Inflammatory macrophage (primary cell): Measurements from ENCODE around the gene ABCA2.

Source experiments
- DNase-seq, 2 donors: peaks; one replicate each; pipeline ENCODE4 v3.0.0-alpha.2; 2020 to 2022

Gene ABCA2

DNA sequence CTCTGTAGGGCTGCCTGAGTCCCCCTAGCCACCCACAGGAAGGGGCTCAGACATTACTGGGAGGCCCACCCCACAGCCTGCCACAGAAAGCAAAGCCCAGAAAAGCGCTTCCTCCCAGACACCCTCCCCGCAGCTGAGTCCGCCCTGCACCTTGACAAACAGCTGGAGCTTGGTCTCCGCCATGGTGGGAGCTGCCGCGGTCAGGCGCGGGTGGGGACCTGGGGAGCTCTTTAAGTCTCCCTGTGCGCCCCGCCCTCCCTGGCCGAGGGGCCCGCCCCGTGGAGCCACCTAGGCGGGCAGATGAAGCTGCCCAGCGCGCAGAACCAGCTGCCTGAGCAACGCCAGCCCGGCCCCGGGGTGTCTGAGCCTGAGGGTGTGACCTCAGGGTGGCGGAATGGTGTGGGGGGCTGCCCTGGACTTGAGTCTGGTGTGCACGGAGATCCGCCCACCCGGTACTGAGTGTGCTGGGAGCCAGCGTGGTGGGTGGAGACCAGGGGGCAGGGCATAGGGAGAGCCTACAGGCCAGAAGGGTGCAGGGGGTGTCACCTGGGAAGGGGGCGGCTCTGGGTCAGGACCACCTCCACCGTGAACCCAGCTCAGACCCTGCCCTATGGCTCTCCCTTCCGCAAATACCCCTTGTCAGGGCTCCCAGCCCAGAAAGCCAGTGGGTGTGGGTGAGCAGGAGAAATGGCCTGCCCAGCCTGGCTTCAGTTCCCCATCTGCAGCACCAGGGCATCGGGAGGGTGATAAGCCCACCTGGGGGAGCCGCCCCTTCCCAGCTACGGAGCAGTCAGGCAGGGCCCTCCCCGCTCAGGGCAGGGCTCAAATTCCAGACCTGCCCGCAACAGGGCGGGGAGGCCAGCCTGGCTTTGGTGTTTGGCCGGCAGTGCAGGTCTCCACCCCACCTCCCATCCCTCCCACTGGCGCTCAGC is 31.4 kb downstream of the ABCA2 start, which contains the start of gene CLIC3:
TSS of gene CLIC3 (minus strand) at position 208 of the 932 bp plus-strand sequence. CDS start at position 183, 25 bp downstream.
- peak; percentile 11 to 51 for DNase-seq

DNA sequence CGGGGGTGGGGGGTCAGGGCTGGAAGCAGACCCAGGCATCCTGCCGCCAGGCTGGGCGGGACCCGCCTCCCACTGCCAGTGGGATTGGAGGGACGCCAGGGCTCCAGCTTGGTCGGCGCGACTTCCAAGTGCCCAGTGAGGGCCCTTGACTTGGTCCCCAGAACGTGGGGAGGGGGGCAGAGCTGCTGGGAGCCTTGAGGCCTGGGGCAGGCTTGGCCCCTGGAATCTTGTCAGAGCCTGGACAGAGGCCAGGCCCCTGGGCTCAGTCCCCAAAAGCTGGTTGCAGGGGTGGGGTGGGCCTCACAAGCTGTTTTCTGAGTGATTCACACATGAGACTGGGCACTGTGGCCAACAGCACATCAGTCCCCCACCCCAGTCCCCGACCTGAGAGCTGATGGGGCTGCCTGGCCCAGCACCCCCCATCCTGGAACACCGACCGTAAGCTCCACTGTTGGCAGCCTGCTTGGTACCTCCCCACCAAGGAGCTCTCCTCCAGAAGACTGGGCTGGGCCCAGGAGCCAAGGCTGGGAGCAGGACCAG is 32.2 kb downstream of the ABCA2 start:
- DNase-seq, result no peak

GRCh38 chr9:136995362-136995761 is 32.7 kb downstream of the ABCA2 start:
- no peak for DNase-seq

DNA sequence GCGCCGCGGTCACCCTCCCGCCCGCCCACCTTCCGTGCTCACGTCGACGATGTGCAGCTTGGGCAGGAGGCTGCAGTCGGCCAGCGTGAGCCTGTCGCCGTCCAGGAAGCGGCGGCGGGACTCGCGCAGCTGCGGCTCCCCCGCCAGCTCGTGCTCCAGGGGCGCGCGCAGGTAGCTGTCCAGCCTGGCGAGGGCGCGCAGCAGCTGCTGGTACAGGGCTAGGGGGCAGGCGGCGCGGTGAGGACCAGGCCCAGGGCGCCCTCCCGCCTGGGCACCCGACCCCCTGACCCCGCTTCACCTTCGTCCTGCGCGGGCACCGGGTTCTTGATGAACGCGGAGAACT is 33.2 kb downstream of the ABCA2 start:
- DNase-seq, result no peak

GRCh38 chr9:136994180-136994887 is 33.7 kb downstream of the ABCA2 start:
- no peak for DNase-seq

DNA sequence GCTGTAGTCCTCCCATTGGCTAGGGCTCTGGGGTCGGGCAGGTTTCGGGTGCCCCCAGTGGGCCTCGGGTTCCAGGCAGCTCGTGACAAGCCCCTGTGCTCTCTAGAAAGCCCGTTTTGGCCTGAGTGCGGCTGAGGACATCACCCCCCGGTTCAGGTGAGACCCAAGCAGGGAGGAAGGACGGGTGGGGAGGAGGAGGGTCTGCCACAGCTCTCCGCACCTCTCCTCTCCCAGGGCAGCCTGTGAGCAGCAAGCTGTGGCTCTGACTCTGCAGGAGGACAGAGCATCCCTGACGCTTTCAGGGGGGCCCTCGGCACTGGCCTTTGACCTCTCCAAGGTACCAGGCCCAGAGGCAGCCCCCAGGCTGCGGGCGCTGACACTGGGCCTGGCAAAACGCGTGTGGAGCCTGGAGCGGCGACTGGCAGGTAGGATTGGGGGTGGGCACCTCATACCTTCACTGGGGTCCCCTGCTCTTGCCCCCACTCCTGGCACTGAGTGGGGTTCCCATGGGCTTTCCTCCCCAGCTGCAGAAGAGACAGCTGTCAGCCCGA is 35.1 kb downstream of the ABCA2 start:
- DNase-seq, result no peak

DNA sequence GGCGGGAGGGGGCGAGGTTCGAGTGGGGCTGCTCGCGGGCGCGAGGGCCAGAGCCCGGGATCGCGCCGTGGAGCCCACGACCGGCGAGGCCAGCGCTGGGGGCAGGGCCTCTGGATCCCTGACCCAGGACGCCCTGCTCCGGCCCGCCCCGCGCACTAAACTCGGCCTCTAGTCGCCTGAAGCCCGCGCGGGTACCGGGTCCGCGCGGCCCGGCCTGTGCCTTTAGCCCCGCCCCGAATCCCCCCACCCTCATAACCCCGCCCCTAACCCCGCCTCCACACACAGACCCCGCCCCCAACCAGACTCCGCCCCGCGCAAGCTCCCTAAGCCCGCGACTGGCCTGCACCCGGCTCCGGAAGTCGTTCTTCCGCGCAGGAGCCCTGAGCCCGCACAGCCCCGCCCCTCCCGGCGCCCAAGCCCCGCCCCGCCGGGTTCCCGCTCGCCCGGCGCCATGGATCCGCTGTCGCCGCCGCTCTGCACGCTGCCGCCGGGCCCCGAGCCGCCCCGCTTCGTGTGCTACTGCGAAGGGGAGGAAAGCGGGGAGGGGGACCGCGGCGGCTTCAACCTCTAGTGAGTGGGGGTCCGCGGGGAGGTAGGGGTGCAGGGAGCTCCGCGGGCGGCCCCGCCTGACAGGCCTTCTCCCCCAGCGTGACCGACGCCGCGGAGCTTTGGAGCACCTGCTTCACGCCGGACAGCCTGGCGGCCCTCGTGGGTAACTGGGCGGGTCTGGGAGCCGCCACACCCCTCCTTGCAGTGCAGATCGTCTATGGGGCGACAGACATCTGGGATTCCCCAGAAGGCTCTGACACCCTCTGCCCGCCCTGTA is 35.8 kb downstream of the ABCA2 start, which contains the start of gene PAXX:
TSS of gene PAXX (plus strand) at position 430 of the 826 bp plus-strand sequence. CDS start at position 452, 22 bp downstream.
- DNase-seq, result peak; percentile 86 to 94

GRCh38 chr9:136990242-136990911 is 37.7 kb downstream of the ABCA2 start:
- no peak for DNase-seq

DNA sequence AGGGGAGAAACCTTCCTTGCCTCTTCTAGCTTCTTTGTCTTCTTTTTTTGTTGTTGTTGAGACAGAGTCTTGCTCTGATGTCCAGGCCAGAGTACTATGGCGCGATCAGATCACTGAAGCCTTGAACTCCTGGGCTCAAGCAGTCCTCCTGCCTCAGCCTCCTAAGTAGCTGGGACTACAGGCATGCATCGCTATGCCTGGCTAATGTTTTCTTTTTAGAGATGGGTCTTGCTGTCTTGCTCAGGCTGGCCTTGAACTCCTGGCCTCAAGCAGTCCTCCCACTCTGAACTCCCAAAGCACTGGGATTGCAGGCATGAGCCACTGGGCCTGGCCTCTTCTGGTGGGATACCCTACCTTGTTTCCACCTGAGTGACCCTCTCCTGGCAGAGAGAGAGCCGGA is 39.2 kb downstream of the ABCA2 start:
- DNase-seq, result no peak

DNA sequence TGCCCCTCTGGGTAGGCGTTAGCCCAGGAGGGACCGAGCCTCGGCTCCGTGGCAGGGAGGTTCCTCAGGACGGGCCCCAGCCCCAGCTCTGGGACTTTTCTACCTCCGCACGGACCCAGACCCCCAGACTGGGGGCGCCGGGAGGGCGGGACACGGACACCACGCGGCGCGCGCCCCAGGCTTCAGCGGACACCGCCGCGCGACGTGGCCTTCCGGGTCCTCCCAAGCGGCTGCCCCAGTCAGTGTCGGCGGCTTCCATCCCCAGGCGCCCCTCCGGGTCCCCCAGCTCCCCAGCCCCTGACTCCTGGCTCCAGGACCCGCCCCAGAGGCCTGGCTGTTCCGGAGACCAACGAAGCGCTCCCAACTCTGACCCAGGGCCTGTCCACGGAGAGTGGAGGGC is 42.2 kb downstream of the ABCA2 start:
- DNase-seq, result no peak

- DNase-seq, result no peak
Observed at GRCh38 chr9:136985027-136985602, 42.9 kb downstream of the ABCA2 start.

DNA sequence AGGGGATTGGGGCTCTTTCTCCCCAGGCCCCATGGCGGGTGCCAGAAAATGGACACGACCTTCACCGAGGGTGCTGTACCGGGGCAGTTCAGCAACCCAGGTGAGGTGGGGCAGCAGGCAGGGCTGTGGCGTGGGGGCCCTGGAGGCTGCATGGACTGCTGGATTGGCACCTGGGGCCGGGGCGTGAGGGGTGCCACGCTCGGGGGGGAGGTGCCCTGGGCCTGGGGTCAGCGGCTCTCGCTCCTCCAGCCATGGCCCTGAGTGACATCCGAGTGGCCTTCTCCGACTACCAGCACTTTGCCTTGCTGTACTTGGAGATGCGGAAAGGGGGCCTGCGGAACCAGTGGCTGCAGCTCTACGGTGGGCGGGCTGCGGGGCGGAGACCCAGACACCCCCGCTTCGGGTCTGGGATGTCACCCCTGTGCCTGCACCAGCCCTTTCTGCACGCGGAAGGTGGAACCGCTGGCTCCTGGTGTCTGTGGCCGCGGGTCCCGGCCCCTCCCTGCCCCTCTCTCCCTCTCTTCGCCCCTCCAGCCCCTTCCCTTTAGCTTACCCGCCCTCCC is 43.5 kb downstream of the ABCA2 start:
- no peak for DNase-seq

GRCh38 chr9:136983656-136984314 is 44.3 kb downstream of the ABCA2 start:
- DNase-seq, result no peak

- no peak for DNase-seq
Observed at GRCh38 chr9:136983167-136983566, 44.9 kb downstream of the ABCA2 start.

DNA sequence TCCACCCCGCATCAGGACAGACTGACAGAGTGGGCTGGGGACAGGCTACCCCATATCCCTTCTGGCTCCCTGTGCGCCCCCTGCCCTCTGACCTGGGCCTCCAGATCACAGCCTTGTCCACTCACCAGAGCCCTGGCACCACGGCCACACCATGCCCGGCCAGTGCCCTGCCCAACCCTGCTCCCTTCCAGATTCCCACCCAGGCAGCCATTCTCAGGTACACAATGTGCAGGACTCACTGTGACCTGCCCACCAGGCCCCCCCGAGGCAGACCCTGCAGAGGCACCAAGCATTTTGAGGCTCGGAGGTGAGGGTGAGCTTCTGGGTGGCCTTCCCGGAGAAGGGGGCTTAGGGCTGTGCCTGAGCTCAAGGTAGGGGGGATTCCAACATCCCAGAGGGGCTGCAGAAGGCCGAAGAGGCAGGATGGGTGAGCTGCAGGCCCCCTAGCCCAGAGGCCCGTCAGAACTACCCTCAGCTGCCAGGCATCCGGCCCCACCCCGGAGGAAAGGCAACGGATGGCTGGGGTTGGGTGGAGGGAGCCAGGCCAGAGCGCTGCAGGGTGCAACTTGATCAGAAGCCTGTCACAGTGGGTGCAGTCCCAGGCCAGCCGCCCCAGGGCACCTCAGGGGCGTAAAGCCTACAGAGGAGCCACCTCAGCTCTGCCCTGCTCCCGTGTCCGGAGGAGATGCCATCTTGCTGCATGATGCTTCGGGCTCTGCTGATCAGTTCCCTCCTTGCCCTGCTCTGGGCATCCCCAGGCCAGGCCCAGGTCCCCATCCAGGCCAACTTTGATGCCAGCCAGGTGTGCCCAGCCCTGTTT is 45.6 kb downstream of the ABCA2 start, which contains the start of gene LCNL1:
TSS of gene LCNL1 (plus strand) at position 762 of the 820 bp plus-strand sequence. CDS start 594 bp downstream, outside the sequence.
- no peak for DNase-seq

GRCh38 chr9:136981588-136982231 is 46.3 kb downstream of the ABCA2 start:
- no peak for DNase-seq

GRCh38 chr9:136980669-136981478 is 47.2 kb downstream of the ABCA2 start:
- DNase-seq, result no peak
